Inferior parietal cortex (tissue), 1 donor: ENCODE data around the gene ORAI1.
"Not testable (repeated sequence)": the region's sequence is repeated elsewhere in the genome, so short reads cannot be mapped to it uniquely, and the experiment has no call there.

Experiments
- DNase-seq: peaks from one replicate; pipeline ENCODE4 v3.0.0-alpha.2; 2016; ENCODE audit errors: extremely low spot score

The ORAI1 gene

DNA sequence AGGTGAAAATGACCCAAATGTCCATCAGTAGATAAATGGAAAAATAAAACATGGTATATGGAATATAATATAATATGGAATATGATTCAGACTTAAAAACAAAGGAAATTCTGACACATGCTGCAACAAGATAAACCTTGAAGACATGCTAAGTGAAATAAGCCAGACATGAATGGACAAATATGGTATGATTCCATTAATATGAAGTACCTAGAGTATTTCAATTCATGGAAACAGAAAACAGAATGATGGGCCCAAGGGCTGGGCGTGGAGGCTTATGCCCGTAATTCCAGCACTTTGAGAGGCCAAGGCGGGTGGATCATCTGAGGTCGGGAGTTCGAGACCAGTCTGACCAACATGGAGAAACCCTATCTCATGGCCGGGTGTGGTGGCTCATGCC is 22.7 kb upstream of the ORAI1 start:
- no peak for DNase-seq

DNA sequence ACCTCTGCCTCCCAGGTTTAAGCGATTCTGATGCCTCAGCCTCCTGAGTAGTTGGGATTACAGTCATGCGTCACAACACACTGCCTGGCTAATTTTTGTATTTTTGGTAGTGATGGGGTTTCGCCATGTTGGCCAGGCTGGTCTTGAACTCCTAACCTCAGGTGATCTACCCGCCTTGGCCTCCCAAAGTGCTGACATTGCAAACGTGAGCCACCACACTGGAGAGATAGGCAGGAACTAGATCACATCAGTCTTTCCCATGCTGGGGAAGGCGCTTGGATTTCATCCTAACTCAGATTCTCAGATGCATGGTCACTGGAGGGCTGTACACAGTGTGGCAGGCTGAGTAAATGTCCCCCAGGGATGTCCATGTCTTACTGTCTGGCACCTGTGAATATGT is 18.0 kb upstream of the ORAI1 start:
- DNase-seq, result no peak

DNA sequence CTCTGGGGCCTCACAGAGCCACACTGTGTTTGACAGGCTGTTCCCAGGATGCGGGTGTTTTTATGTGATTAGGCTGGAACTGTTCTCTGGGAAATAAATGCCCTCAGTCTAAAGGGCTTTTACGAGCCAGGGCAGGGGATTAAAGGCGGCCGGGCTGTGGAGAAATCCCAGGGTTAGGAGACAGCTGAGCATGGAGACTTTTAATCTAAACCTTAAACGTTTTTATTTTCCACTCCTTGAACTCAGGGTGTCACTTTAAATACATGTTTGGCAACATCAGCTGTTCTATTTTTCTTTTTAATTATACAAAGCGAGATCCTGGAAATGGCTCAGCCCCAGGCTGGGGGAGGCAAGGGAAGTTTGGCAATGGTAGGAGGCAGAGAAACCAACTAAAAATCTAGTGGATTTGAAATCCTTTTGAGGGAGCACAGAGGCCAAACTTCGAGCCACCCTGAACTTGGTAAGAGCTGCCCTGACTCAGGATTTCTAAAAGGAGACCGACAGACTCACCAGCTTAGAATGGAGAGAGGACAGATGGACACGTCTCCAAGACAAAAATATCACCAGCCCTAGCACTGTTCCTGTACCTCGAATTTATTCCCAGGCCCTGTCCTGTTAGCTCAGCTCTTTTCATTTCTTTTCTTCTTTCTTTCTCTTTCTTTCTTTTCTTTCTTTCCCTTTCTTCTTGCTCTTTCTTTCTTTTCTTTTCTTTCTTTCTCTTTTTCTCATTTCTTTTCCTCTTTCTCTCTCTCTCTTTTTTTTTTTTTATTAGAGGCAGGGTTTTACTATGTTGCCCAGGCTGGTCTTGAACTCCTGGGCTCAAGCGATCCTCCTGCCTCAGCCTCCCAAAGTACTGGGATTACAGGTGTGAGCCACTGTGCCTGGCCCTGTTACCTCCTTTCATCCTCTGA is 15.8 kb upstream of the ORAI1 start:
- DNase-seq, result no peak

DNA sequence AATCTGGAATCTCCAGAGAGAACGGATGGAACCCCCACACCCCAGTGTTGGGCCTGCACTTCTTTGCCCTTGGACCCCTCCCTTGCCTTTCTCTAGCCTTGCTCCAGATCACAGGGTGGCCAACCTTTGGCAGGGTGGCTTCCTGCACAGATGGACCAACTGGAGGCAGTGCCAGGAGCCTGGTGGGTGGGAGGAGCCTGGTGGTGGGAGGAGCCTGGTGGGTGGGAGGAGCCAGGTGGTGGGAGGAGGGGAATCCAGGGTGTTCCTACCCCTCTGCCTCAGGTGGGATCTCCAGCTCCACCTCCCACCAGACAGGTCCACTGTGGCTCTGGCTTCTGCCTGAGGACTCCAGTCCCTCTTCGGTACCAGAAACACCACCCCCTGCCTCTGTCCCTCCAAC is 15.0 kb upstream of the ORAI1 start:
- no peak for DNase-seq

DNA sequence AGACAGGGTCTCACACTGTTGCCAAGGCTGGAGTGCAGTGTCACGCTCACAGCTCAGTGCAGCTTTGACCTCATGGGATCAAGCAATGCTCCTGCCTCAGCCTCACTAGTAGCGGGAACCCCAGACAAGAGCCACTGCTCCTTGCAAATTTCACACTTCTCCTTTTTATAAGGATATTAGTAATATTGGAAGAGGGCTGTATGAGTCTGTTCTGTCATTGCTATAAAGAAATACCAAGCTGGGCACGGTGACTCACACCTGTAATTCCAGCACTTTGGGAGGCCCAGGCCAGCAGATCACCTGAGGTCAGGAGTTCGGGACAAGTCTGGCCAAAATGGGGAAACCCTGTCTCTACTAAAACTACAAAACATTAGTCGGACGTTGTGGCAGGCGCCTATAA is 12.9 kb upstream of the ORAI1 start:
- DNase-seq, result no peak

DNA sequence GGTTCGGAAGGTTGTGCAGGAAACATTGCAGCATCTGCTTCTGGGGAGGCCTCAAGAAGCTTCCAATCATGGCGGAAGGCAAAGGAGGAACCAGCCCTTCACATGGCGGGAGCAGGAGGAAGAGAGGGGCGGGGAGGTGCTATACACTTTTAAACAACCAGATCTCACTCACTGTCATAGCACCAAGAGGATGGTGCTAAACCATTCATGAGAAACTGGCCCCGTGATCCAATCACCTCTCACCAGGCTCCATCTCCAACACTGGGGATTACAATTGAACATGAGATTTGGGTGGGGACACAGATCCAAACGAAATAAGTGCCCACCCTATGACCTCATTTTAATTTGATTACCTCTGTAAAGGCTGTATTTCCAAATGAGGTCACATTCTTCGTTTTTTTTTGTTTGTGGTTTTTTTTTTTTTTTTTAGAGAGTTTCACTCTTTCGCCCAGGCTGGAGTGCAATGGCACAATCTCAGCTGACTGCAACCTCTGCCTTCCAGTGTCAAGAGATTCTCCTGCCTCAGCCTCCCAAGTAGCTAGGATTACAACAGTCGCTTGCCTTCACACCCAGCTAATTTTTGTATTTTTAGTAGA is 11.4 kb upstream of the ORAI1 start:
- DNase-seq, result no peak

DNA sequence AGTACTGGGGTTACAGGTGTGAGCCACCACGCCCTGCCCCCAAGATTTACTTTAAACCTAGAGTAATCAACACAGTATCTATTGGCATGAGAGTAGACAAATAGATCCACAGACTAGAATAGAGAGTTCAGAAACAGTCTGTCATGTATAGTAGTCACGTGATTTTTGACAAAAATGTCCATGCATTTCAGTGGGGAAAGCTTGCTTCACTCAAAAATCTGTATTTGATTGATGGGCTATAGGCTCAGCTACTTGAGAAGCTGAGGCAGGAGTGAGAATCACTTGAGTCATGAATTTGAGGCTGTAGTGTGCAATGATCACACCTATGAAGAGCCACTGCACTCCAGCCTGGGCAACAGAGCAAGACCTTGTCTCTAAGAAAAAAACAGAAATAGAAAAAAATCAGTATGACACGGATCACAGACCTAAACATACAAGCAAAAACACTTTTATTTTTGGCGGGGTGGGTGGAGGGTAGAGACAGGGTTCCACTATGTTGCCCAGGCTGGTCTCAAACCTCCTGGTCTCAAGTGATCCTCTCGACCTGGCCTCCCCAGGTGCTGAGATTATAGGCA is 7.6 kb upstream of the ORAI1 start:
- DNase-seq, result no peak

DNA sequence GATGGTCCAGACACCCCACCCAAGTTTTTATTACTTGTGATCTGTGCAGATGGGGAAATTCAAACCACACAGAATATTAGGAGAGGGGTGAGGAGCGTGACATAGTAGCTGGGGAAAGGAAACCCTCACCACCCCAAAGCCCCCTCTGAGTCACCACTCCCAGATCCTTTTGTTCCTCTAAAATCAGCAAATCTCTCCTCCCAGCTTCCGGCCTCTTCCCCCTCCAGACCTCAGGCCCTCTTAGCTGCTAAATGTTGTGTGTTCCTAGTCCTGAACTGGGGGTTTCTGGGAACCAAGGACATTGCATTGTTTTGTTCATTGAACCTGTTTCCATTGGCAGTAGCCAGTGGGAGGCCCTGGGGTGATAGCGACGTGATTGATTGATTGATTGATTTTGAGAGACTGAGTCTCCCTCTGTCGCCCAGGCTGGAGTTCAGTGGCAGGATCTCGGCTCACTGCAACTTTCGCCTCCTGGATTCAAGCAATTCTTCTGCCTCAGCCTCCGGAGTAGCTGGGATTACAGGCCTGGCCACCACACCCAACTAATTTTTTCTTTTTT is 5.9 kb upstream of the ORAI1 start:
- no peak for DNase-seq

DNA sequence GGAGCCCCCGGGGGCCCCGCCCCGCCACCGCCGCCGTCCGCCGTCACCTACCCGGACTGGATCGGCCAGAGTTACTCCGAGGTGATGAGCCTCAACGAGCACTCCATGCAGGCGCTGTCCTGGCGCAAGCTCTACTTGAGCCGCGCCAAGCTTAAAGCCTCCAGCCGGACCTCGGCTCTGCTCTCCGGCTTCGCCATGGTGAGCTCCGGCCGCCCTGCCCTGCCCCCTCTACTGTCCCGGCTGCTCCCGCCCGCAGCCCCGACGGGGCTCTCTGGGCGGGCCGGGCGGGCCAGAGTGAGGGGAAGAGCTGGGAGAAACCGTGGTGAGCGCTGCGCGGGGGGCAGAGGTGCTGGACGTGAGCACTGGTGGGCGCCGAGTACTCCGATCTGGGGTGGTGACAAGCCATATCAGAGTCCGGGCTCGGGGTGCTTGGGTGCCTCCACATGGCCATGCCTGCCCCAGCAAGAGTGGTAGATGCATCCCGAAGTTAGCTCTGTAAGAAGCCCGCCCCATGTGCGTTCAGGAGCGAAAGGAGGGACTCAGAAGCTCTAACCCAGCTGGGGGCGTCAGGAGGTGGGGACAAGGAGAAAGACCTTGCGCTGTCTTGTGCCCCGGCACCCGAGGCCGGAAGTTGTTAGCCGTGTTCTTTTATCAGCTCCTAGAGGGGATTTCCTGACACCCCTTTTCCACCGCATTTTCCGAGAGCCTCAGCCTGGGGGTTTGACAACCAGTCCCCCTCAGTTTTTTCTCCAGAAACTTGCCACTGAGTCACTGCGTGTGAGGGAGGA is 717 bp downstream of the ORAI1 start:
- peak; percentile 19 for DNase-seq

DNA sequence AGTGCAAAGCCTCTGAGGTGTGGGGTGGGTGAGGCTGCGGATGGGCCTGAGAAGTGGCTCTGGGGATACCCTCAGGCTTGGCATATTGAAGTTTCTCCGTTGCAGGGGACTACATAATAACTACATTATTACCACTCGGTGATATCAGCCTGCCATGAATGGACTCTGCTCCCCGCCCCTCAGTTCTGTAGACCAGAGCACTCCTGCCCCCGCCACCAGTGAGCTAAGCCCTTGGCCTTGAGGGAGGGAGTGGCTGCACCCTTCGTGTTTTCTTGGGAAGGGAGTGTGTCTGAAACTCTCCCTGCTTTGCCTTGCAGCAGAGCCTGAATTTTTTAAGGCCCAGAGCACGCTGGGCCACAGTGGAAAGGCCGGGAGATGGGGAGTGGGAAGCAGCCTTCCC is 1.7 kb downstream of the ORAI1 start:
- no peak for DNase-seq

DNA sequence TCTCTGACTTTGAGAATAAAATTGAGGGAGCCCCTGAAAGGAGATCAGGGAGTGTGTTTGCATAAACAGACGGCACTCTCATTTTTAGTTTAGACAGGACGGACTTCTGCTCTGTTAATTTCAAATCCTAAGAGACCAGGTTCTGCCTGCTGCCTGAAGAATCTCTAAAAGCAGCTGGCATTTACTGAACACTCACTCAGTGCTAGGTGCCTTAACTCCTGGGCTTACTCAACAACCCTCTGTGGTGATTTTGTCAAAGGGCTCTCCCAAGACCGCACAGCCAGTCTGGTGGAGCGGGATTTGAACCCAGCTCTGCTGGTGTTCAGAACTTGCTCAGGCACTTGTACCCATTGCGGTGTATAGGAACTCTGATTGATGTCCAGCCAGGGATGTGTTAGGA is 2.2 kb downstream of the ORAI1 start:
- no peak for DNase-seq

DNA sequence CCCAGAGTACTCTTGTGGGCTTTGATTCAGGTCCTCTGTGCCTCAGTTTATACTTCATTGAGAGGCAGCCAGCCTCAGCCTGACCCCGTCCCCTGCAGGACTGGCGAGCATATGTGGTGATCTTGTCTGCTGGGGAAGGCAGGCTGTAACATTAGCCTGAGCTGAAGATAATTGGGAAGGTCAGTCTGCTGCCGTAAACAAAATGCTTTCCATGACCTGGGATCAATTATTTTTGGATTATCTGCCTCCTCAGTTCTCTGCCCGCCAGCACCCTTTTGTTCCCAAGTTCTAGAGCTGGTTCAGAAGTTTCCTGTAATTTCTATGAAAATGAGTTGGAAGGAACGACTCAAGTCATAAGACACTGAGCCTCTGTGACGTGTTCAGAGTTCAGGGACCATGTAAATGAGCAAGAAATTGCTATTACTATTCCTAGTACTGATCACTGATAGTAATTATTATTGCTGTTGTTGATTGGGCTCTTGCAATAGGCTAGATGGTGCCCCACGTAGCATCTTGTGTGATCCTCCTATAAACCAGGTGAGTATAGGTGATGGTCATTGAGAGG is 4.5 kb downstream of the ORAI1 start:
- DNase-seq, result no peak

DNA sequence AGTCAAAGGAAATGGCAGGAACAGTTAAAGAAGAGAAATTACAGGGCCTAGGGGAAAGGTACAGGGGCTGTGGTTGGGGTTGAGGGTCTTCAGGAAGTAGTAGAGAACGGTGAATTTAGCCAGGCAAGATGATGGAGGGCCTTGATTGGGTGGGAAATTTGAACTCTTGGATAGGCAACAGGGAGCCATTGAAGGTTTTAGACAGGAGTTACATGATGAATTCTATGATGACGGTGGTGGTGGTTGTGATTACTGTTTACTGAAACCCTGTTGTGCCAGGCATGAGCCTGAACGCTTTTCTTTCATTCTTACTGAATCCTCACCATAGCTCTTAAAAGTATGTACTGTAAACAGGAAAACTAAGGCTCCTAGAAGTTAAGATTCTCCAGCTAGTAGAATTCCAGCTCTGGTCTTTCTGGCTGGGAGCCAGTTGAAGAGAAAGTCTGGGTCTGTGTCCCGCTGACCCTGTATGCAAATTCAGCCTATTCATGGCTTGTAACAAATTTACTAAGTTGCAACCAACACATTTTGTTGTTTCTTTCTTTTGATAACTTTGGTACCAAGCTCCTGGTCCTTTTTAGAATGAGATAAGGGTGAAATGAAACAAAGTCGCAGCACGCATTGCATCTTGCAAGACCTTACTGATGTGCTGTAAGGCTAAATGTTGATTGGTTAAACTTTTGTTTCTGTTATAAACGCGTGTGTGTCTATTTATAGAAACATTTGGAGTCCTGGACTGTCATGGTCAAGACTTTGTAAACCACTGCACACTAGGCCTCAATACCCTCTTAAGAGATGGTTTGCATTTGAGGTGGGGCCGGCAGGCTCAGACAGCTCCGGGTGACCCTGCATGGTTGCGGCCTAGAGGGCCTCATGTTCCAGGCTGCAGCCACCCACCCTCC is 6.0 kb downstream of the ORAI1 start:
- DNase-seq, result no peak

DNA sequence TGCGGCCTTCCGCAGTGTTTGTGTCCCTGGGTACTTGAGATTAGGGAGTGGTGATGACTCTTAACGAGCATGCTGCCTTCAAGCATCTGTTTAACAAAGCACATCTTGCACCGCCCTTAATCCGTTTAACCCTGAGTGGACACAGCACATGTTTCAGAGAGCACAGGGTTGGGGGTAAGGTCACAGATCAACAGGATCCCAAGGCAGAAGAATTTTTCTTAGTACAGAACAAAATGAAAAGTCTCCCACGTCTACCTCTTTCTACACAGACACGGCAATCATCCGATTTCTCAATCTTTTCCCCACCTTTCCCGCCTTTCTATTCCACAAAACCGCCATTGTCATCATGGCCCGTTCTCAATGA is 7.5 kb downstream of the ORAI1 start:
- not testable (repeated sequence) for DNase-seq

DNA sequence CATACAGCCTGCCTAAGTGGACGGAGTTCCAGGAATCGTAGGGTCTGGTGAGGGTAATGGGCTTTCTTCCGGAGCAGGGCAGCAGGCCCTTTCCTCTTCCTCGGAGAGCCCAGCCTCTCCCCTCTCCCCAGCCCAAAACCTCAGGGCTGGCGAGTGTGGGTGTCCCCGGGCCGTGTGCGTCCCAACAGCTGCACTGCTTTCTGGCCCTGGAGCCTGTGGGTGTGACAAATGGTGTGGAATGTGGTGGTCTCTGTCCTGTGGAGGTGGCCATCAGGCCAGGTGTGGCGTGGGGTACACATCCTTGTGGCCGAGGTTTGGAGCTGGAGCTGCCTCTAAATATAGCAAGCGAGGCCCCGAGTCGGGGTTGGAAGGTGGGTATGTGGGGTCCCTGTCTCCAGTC is 8.5 kb downstream of the ORAI1 start:
- no peak for DNase-seq

DNA sequence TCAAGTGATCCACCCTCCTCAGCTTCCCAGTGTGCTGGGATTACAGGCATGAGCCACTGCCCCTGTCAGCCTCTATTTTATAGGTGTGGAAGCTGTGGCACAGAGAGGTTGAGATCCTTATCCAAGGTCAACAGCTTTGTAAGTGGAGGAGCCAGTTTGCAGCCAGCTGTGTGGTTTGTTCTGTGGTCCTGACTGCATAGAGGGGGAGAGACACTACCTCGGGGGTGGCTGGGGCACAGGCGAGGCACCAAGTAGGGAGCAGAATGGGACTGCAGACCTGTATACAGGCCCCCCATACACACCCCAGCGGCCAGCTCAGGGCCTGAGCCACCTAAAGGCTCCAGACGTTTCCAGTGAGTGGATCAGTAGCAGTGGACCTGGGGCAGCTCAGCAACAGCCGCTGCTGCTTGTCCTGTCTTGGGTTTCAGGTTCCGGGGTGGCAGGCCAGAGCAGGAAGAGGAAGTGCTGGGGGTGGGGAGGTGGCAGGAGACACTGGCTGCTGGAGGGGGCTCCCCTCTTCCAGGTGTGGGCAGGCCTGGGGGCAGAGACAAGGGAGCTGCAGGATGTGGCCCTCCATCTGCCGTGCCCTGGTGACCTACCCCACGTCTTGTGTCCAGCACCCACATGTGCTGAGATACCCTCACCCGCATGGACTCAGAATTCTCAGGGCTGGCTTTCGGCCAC is 11.0 kb downstream of the ORAI1 start:
- no peak for DNase-seq

DNA sequence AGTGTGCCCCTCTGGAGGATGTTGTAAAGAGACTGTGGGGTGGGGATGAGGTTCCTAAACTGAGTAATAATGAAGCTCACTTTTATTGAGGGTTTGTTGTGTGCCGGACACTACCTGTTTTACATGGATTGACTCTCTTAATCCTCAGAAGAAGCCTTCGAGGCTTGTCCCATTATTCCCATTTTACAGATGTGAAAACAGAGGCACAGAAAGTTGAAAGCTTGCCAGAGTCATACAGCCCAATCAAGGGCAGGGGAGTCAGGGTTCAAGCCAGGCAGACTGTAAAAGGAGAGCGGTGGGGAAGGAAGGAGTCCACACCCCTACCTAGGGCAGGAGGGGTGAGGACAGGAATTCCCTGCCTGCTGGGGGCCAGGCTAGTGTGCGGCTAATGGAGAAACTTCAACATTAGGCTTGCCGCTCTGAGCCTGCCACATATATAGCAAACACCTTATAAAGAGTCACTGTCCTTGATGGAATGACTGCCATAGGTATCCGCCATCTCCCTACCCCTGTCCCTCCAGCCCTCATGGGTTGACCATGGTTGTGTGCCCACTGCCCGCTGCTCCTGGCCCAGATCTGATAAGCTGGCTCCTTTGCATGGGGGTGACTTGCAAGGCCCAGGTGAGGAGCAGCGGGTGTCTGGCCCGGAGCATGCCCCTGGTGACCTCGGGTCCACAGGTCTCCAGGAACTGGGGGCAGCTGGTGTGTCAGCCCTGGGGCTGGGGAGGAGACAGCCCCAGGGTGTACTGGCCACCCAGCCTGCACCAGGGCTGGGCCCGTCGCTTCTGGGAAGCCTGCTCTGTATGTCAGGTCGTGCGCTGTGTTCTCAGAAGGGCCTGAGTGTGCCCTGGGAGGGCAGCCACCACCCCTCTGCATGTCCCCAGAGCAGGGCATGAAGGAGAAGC is 12.2 kb downstream of the ORAI1 start:
- no peak for DNase-seq

DNA sequence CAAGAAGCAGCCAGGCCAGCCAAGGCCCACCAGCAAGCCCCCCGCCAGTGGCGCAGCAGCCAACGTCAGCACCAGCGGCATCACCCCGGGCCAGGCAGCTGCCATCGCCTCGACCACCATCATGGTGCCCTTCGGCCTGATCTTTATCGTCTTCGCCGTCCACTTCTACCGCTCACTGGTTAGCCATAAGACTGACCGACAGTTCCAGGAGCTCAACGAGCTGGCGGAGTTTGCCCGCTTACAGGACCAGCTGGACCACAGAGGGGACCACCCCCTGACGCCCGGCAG is 15.0 kb downstream of the ORAI1 start:
- DNase-seq, result no peak

DNA sequence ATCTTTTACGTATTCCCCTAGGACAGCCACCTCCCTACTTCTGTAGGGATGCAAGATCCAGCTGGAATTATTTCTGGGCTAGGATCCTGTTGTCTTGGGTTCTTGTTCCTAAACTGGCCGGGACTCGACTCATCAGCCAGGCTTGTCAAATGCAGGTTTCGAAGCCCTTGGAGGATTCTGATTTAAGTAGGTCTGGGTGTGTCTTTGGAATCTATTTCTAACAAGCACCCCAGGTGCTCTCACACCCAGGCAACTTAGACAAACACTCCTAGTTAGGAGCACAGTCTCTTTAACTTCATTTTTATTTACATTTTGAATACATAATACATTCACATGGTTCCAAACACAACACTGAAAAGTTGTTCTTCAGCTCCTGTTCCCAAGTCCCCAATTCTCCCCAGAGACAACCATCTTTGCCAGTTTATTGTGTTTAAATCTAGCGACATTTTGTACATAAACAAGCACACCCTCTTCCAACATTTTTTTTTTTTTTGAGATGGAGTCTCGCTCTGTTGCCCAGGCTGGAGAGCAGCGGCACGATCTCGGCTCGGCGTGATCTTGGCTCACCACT is 22.2 kb downstream of the ORAI1 start:
- DNase-seq, result no peak
